ENCODE results near the gene PRMT7. TPM values are rescaled to one million over a fixed set of nuclear protein-coding genes. Genes with fewer than 3 reads are reported as not detected.

The PRMT7 gene
- total and polyA plus RNA-seq, 2 donors (not counting 1 experiment from before 2014, with no cell fraction given), result 76.9 to 80.4 TPM

GRCh38 chr16:68362947-68363657 is 52.3 kb downstream of the PRMT7 start:
- no peak overlapping the region for H2AFZ ChIP-seq (ENCODE audit: insufficient read depth, low read depth, low read length, poor library complexity, severe bottlenecking)
- ATAC-seq (ENCODE audit: low read depth), result no peak
- H3K27ac Mint-ChIP-seq, result no peak overlapping the region

More at GRCh38 chr16:68362947-68363657, 52.3 kb downstream of the PRMT7 start:
- TF ChIP-seq, protein P1, sequence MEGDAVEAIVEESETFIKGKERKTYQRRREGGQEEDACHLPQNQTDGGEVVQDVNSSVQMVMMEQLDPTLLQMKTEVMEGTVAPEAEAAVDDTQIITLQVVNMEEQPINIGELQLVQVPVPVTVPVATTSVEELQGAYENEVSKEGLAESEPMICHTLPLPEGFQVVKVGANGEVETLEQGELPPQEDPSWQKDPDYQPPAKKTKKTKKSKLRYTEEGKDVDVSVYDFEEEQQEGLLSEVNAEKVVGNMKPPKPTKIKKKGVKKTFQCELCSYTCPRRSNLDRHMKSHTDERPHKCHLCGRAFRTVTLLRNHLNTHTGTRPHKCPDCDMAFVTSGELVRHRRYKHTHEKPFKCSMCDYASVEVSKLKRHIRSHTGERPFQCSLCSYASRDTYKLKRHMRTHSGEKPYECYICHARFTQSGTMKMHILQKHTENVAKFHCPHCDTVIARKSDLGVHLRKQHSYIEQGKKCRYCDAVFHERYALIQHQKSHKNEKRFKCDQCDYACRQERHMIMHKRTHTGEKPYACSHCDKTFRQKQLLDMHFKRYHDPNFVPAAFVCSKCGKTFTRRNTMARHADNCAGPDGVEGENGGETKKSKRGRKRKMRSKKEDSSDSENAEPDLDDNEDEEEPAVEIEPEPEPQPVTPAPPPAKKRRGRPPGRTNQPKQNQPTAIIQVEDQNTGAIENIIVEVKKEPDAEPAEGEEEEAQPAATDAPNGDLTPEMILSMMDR (IDR thresholded peaks at IDR 0.05), result no peak
- no peak for TF ChIP-seq EZH2 (IDR thresholded peaks at IDR 0.05; ENCODE audit: borderline replicate concordance, insufficient read depth, low read depth, low read length, poor library complexity, severe bottlenecking)
- no peak overlapping the region for H3K27ac ChIP-seq (ENCODE audit: low read length in 2 of 2)
- intact Hi-C loops (cut with micrococcal nuclease), result no loop called here
- H3K79me2 ChIP-seq (ENCODE audit: control insufficient read depth, insufficient read depth, low read length), result no peaks in the 10 kb centered on the region
- WGBS (ENCODE audit: insufficient coverage), result 88% methylated on average over 17 of the region's 18 CpGs
- peaks cover 3% of the 10 kb centered on the region for H3K27me3 Mint-ChIP-seq
- POLR2A ChIA-PET, result no interaction called here
- peaks cover 0 to 9% of the 10 kb centered on the region in 2 experiments for H3K36me3 ChIP-seq (replicated peaks in 1 of 2; ENCODE audit: control extremely low read depth in 1 of 2, control insufficient read depth in 1 of 2, extremely low read depth in 1 of 2, insufficient read depth in 2 of 2, low read length in 1 of 2)
- no peak overlapping the region for H3K4me3 ChIP-seq (ENCODE audit: control extremely low read depth in 1 of 5, extremely low read depth in 1 of 5, insufficient read depth in 1 of 5, low read depth in 2 of 5, low read length in 4 of 5)
- DNase-seq, result no peak
- no peaks in the 10 kb centered on the region for H4K20me1 ChIP-seq (ENCODE audit: control insufficient read depth, insufficient read depth, low read length, poor library complexity, severe bottlenecking)
- peaks cover 15 to 22% of the 10 kb centered on the region in 2 donors for H3K4me1 ChIP-seq (ENCODE audit: control insufficient read depth in 2 of 2, insufficient read depth in 2 of 2, low read length in 2 of 2)
- H3K4me2 ChIP-seq (replicated peaks; ENCODE audit: low read depth, low read length, poor library complexity, severe bottlenecking), result no peak overlapping the region
- H3K27me3 ChIP-seq (replicated peaks in 1 of 4; ENCODE audit: control extremely low read depth in 1 of 4, control insufficient read depth in 3 of 4, insufficient read depth in 4 of 4, low read length in 3 of 4), result no peaks in the 10 kb centered on the region
- no peak overlapping the region for H3K9ac ChIP-seq (ENCODE audit: low read length)
- no peaks in the 10 kb centered on the region for H3K9me3 Mint-ChIP-seq (ENCODE audit: insufficient read depth)
- CTCF ChIA-PET, result interaction anchor here (0.7 to 1.0 kb wide), 3 partner anchors 8 to 146 kb away, joined by 3 read pairs; no protein-coding TSS in a partner anchor
- no peak overlapping the region for H3K4me3 Mint-ChIP-seq
- H3K4me1 Mint-ChIP-seq, result peaks cover 27% of the 10 kb centered on the region
- H3K9me3 ChIP-seq (ENCODE audit: control extremely low read depth in 1 of 3, control insufficient read depth in 2 of 3, insufficient read depth in 1 of 3, low read length in 2 of 3), result no peaks in the 10 kb centered on the region
